D721Med (cell line): ENCODE results near the gene SGMS1.

Experiments
- DNase-seq: peaks from one replicate; pipeline ENCODE4 v3.0.0; 2011; ENCODE audit warnings: low spot score; ENCODE audit not compliant: insufficient read length
- FAIRE-seq: peaks from 2 replicates; lab custom pipeline; 2011; peaks lifted over from hg19 to GRCh38; lab: Jason Lieb, UNC
- TF ChIP-seq, protein P1 (sequence below): IDR thresholded peaks from 2 replicates; pipeline ENCODE4 v1.5.1; 2012; ENCODE audit warnings: mild to moderate bottlenecking, control low read depth; ENCODE audit not compliant: insufficient read depth; ENCODE audit errors: missing control alignments

The SGMS1 gene

DNA sequence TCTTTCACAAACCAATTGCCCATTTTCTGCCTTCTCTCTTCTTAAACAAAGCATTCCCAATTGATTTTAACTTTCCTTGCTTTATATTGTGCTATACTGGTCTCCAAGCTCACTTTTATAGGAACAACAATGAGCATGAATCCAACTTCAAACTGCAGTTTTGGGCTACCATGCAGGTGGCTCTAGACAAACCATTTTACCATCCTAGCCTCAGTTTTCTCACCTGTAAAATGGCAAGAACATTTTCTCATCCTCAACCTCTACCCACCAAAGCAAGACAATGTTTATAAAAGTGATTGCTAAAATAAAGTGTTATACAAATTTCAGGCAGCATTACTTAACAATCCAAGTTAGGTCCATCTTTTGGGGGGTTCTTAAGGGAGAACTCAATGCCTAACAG is 305.6 kb downstream of the SGMS1 start:
- FAIRE-seq = no peak
- no peak for DNase-seq
- TF ChIP-seq, protein P1, sequence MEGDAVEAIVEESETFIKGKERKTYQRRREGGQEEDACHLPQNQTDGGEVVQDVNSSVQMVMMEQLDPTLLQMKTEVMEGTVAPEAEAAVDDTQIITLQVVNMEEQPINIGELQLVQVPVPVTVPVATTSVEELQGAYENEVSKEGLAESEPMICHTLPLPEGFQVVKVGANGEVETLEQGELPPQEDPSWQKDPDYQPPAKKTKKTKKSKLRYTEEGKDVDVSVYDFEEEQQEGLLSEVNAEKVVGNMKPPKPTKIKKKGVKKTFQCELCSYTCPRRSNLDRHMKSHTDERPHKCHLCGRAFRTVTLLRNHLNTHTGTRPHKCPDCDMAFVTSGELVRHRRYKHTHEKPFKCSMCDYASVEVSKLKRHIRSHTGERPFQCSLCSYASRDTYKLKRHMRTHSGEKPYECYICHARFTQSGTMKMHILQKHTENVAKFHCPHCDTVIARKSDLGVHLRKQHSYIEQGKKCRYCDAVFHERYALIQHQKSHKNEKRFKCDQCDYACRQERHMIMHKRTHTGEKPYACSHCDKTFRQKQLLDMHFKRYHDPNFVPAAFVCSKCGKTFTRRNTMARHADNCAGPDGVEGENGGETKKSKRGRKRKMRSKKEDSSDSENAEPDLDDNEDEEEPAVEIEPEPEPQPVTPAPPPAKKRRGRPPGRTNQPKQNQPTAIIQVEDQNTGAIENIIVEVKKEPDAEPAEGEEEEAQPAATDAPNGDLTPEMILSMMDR = no peak

- FAIRE-seq = no peak
- DNase-seq = no peak
Observed at GRCh38 chr10:50316695-50317648, 306.8 kb downstream of the SGMS1 start.

GRCh38 chr10:50316174-50316573 is 307.6 kb downstream of the SGMS1 start:
- TF ChIP-seq, protein P1 = no peak
- FAIRE-seq = no peak
- DNase-seq = no peak

More at GRCh38 chr10:50316695-50317648, 306.8 kb downstream of the SGMS1 start:
- TF ChIP-seq, protein P1 = no peak

- no peak for FAIRE-seq
- no peak for DNase-seq
- TF ChIP-seq, protein P1 = no peak
Observed at GRCh38 chr10:50315424-50315823, 308.3 kb downstream of the SGMS1 start.

GRCh38 chr10:50314169-50315071 is 309.3 kb downstream of the SGMS1 start:
- FAIRE-seq (no peak), DNase-seq (no peak)
- TF ChIP-seq, protein P1 = no peak

DNA sequence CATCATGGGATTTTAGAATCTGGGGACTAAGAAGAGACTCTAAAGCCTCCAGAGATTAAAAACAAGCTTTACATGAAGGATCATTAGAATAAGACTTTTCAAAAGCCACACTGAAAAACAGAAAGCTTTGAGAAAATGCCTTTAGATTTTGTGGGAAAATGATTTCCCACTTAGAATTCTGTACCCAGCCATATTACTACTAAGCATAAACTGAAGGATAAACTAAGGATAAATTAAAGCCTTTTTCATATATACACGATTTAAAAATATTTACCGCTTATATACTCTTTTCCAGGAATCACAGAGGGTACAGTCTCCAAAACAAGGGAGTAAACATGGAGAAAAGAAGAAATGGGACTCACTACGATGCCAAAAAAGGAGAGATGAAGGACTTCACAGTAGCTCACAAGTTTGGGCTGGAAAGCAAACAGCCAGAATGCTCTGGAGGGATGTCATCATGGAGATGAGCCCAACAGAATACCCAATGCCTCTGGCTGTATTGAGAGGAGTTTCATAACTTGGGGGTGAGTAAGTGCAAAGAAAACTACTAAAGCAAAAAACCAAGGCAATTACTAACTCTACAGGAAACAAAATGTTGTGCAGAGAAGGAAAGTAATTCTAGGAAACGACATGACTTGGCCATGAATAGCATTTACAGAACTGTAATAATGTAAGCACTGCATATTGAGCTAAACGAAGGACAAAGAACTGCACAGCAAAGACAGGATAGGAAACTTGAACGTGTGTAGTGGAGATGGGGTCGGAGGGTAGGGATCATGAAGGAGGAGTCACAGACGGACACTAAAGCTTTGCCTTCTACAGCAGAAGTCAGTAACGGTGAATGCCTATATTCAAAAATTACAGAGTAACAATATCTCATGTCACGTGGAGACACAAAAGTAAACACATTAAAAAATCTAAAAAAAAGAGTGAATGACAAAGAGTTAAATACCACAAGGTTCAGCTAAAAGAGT is 311.0 kb downstream of the SGMS1 start:
- no peak for FAIRE-seq
- TF ChIP-seq, protein P1 = no peak
- DNase-seq = no peak
